Measurements from ENCODE around the gene HSD17B3. TPM values are rescaled to one million over a fixed set of nuclear protein-coding genes. Genes with fewer than 3 reads are reported as not detected.

Gene HSD17B3
- total and polyA plus RNA-seq, 2 donors (not counting 1 experiment from before 2014, with no cell fraction given) = not detected

DNA sequence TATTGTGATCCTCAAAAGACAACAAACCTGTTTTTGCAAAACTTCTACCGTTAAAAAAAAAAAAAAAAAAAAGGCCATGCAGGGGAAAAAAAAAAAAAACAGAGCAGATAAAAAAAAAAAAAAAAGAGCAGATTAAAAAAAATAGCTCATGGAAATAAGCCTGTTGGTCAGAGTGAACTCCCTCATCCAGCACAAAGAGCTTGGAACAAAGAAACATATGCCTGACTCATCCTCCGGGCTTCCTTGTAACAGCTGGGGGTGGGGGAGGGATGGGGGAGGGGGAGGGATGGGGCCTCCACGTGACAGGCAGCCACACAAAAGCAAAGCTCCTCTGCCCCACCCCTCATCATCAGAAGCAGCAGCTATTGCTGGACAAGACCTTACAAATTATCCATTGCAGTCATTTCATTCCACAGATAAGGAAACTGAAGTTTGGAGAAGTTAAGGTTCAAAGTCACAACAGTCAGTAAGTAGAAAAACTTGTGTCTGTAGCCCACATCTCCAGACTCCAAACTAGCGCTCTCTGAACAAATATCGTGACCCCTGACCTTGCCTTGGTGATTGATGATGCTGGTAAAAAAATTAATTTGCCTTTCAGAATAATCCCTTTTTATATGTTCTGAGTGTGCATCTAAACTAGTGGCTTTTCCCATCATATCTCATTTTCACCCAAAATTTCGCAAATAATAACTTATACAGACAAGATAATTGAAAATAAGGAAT, 42.6 kb upstream of the HSD17B3 start:
- no peak overlapping the region for H3K4me3 Mint-ChIP-seq
- no peak for ATAC-seq (ENCODE audit: low read depth)
- WGBS (ENCODE audit: insufficient coverage) = no CpG with 5 or more reads among the region's 6 CpGs
- TF ChIP-seq, protein P1, sequence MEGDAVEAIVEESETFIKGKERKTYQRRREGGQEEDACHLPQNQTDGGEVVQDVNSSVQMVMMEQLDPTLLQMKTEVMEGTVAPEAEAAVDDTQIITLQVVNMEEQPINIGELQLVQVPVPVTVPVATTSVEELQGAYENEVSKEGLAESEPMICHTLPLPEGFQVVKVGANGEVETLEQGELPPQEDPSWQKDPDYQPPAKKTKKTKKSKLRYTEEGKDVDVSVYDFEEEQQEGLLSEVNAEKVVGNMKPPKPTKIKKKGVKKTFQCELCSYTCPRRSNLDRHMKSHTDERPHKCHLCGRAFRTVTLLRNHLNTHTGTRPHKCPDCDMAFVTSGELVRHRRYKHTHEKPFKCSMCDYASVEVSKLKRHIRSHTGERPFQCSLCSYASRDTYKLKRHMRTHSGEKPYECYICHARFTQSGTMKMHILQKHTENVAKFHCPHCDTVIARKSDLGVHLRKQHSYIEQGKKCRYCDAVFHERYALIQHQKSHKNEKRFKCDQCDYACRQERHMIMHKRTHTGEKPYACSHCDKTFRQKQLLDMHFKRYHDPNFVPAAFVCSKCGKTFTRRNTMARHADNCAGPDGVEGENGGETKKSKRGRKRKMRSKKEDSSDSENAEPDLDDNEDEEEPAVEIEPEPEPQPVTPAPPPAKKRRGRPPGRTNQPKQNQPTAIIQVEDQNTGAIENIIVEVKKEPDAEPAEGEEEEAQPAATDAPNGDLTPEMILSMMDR (IDR thresholded peaks at IDR 0.05) = no peak
- TF ChIP-seq EZH2 (IDR thresholded peaks at IDR 0.05; ENCODE audit: borderline replicate concordance, insufficient read depth, low read depth, low read length, poor library complexity, severe bottlenecking) = no peak
- no peaks in the 10 kb centered on the region for H3K9me3 Mint-ChIP-seq (ENCODE audit: insufficient read depth)
- H3K4me1 ChIP-seq (ENCODE audit: control insufficient read depth in 2 of 2, insufficient read depth in 2 of 2, low read length in 2 of 2) = no peaks in the 10 kb centered on the region
- POLR2A ChIA-PET = no interaction called here
- no peaks in the 10 kb centered on the region for H3K27me3 Mint-ChIP-seq
- H3K79me2 ChIP-seq (ENCODE audit: control insufficient read depth, insufficient read depth, low read length) = no peaks in the 10 kb centered on the region
- CTCF ChIA-PET = interaction anchor here (0.6 to 1.8 kb wide), 4 partner anchors 17 to 221 kb away, joined by 3 to 6 read pairs (median 4); no protein-coding TSS in a partner anchor
- no peaks in the 10 kb centered on the region for H3K4me1 Mint-ChIP-seq
- H3K9ac ChIP-seq (ENCODE audit: low read length) = no peak overlapping the region
- no peak overlapping the region for H3K27ac ChIP-seq (ENCODE audit: low read length in 2 of 2)
- no peak overlapping the region for H3K4me2 ChIP-seq (replicated peaks; ENCODE audit: low read depth, low read length, poor library complexity, severe bottlenecking)
- no peaks in the 10 kb centered on the region for H3K36me3 ChIP-seq (replicated peaks in 1 of 2; ENCODE audit: control extremely low read depth in 1 of 2, control insufficient read depth in 1 of 2, extremely low read depth in 1 of 2, insufficient read depth in 2 of 2, low read length in 1 of 2)
- no peak overlapping the region for H3K4me3 ChIP-seq (ENCODE audit: control extremely low read depth in 1 of 5, extremely low read depth in 1 of 5, insufficient read depth in 1 of 5, low read depth in 2 of 5, low read length in 4 of 5)
- intact Hi-C loops (cut with micrococcal nuclease) = no loop called here
- H3K27me3 ChIP-seq (replicated peaks in 1 of 4; ENCODE audit: control extremely low read depth in 1 of 4, control insufficient read depth in 3 of 4, insufficient read depth in 4 of 4, low read length in 3 of 4) = peaks cover 0 to 2% (median 0%) of the 10 kb centered on the region in 4 experiments
- H2AFZ ChIP-seq (ENCODE audit: insufficient read depth, low read depth, low read length, poor library complexity, severe bottlenecking) = no peak overlapping the region
- no peak overlapping the region for H3K27ac Mint-ChIP-seq
- no peak for DNase-seq
- no peaks in the 10 kb centered on the region for H4K20me1 ChIP-seq (ENCODE audit: control insufficient read depth, insufficient read depth, low read length, poor library complexity, severe bottlenecking)
- peaks cover 0 to 6% (median 2%) of the 10 kb centered on the region in 3 donors for H3K9me3 ChIP-seq (ENCODE audit: control extremely low read depth in 1 of 3, control insufficient read depth in 2 of 3, insufficient read depth in 1 of 3, low read length in 2 of 3)

All from B cell (primary cell).